ENCODE results near the gene C22orf23. TPM values are rescaled to one million over a fixed set of nuclear protein-coding genes. Genes with fewer than 3 reads are reported as not detected.

Gene C22orf23
- total RNA-seq, 2 experiments from 2014 or later, result not detected

DNA sequence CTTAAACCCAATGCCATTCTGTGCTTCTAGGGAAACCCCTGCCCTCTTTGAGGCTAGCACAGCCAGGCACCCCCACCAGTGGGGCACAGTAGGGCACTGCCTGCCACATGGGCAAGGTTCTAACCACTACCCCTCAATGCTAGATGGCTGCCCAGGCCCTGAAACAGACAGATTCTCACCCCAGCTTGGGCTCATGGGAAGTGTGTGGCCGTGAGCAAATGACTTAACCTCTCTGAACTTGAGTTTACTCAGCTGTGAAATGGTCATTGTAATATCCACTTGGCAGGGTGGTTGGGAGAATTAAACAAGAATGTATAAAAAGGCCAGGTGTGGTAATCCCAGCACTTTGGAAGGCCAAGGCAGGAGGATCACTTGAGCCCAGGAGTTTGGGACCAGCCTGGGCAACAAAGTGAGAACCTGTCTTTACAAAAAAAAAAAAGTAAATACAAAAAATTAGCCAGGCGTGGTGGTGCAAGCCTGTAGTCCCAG is 22.4 kb downstream of the C22orf23 start:
- intact Hi-C loops (cut with micrococcal nuclease), result loop anchor here (5.0 kb wide), 1 partner anchor 114 kb away; no protein-coding TSS in a partner anchor
- Mint-ChIP-seq H3K36me3 (ENCODE audit: low read depth) (peaks cover 2% of the 10 kb centered on the region), H3K4me3 (no peak overlapping the region), H3K27me3 (no peaks in the 10 kb centered on the region), H3K4me1 (ENCODE audit: low read depth) (peaks cover 9% of the 10 kb centered on the region), H3K9me3 (no peaks in the 10 kb centered on the region), H3K27ac (no peak overlapping the region)
- TF ChIP-seq, protein P1, sequence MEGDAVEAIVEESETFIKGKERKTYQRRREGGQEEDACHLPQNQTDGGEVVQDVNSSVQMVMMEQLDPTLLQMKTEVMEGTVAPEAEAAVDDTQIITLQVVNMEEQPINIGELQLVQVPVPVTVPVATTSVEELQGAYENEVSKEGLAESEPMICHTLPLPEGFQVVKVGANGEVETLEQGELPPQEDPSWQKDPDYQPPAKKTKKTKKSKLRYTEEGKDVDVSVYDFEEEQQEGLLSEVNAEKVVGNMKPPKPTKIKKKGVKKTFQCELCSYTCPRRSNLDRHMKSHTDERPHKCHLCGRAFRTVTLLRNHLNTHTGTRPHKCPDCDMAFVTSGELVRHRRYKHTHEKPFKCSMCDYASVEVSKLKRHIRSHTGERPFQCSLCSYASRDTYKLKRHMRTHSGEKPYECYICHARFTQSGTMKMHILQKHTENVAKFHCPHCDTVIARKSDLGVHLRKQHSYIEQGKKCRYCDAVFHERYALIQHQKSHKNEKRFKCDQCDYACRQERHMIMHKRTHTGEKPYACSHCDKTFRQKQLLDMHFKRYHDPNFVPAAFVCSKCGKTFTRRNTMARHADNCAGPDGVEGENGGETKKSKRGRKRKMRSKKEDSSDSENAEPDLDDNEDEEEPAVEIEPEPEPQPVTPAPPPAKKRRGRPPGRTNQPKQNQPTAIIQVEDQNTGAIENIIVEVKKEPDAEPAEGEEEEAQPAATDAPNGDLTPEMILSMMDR (IDR thresholded peaks at IDR 0.05), result no peak
- ChIA-PET CTCF (interaction anchor here (1.4 kb wide), 1 partner anchor 22 kb away, joined by 4 read pairs; the partner anchor contains the start of genes C22orf23 and POLR2F), POLR2A (interaction anchor here (0.8 to 1.0 kb wide), 2 partner anchors 14 to 107 kb away, joined by 3 read pairs; no protein-coding TSS in a partner anchor)
- DNase-seq (no peak), ATAC-seq (no peak)

DNA sequence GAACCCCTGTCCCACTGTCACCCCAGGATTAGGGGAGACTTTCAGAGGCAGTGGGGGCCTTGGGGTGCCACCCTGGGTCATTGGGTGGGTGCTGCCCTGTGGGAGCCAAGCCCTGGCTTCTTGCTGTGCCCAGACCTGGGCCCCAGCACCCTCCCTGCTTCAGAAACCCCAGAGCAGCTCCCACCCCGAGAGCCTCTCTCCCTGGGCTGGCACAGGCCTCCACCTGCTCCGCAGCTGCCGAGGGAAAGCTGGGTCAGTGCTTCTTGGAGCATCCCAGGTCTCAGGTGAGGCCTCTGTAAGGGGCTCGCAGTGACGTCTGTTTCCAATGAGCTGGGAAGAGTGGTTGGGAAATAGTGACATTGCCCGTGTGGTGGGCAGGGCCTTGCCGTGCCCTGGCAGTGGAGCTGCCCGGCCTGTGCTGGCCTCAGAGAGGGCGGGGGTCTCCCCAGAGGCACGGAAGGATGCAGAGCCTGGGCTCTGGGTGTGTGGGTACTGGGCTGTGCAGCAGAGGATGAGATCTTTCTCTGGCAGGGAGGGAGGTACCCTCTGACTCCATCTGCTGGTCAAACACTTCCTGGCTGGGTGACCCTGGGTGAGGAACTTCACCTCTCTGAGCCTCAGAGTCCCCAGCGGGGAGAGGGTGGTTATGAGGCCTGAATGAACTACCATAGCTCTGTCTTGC is 23.0 kb downstream of the C22orf23 start:
- Mint-ChIP-seq H3K27me3 (no peaks in the 10 kb centered on the region), H3K4me3 (no peak overlapping the region), H3K36me3 (ENCODE audit: low read depth) (peaks cover 2% of the 10 kb centered on the region), H3K9me3 (no peaks in the 10 kb centered on the region), H3K4me1 (ENCODE audit: low read depth) (peaks cover 9% of the 10 kb centered on the region), H3K27ac (no peak overlapping the region)
- ChIA-PET POLR2A (interaction anchor here (0.8 to 1.0 kb wide), 2 partner anchors 14 to 106 kb away, joined by 3 read pairs; no protein-coding TSS in a partner anchor), CTCF (interaction anchor here (1.2 to 1.4 kb wide), 2 partner anchors 23 to 113 kb away, joined by 3 to 4 read pairs; partner anchors contain the start of genes C22orf23 and POLR2F)
- ATAC-seq (no peak), DNase-seq (peak; percentile 36)
- intact Hi-C loops (cut with micrococcal nuclease), result loop anchor here (5.0 kb wide), 1 partner anchor 113 kb away; no protein-coding TSS in a partner anchor
- TF ChIP-seq, protein P1 (IDR thresholded peaks at IDR 0.05), result peak; percentile 52

DNA sequence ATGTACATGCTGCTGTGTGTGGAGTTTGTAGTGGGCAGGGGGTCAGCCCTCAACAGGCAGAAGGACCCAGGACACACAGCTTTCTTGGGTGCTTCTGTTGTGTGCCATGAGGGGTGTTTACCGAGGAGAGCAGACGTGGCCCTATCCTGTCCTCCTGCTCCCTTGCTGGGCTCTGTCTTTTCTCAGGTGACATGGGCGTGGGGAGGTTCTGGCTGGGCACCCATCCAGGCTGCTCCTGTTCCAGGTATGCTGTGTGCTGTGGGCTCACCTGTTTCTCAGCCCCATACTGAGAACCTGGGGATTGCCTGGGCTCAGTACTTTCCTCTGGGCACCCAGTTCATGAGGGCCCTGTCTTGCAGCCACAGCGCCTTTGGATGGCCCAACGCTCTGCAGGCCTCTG is 24.0 kb downstream of the C22orf23 start:
- ChIA-PET CTCF (interaction anchor here (1.2 kb wide), 1 partner anchor 112 kb away, joined by 3 read pairs; no protein-coding TSS in a partner anchor), POLR2A (no interaction called here)
- no peaks in the 10 kb centered on the region for H3K9me3 Mint-ChIP-seq
- DNase-seq (no peak), ATAC-seq (no peak)
- peaks cover 9% of the 10 kb centered on the region for H3K4me1 Mint-ChIP-seq (ENCODE audit: low read depth)
- H3K27ac Mint-ChIP-seq, result no peak overlapping the region
- H3K36me3 Mint-ChIP-seq (ENCODE audit: low read depth), result peaks cover 2% of the 10 kb centered on the region
- TF ChIP-seq, protein P1 (IDR thresholded peaks at IDR 0.05), result no peak
- intact Hi-C loops (cut with micrococcal nuclease), result no loop called here
- H3K4me3 Mint-ChIP-seq, result no peak overlapping the region
- no peaks in the 10 kb centered on the region for H3K27me3 Mint-ChIP-seq

DNA sequence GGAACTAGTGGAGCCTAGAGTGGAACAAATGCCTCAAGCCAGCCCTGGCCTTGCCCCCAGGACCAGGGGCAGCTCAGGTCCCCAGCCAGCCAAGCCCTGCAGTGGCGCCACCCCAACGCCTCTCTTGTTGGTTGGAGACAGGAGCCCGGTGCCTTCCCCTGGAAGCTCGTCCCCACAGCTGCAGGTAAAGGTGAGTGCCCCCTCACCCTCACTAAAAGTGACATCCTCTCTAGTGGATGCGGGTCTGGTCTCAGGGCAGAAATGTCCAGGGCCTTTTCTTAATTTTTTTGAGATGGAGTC is 25.8 kb downstream of the C22orf23 start:
- intact Hi-C loops (cut with micrococcal nuclease), result no loop called here
- DNase-seq (no peak), ATAC-seq (no peak)
- Mint-ChIP-seq H3K36me3 (ENCODE audit: low read depth) (no peaks in the 10 kb centered on the region), H3K4me3 (no peak overlapping the region), H3K9me3 (no peaks in the 10 kb centered on the region), H3K27me3 (no peaks in the 10 kb centered on the region), H3K27ac (no peak overlapping the region), H3K4me1 (ENCODE audit: low read depth) (no peaks in the 10 kb centered on the region)
- TF ChIP-seq, protein P1 (IDR thresholded peaks at IDR 0.05), result no peak
- ChIA-PET CTCF (no interaction called here), POLR2A (interaction anchor here (1.2 kb wide), 1 partner anchor 22 kb away, joined by 3 read pairs; no protein-coding TSS in a partner anchor)

Data from activated CD8-positive, alpha-beta T cell treated with anti-CD3 and anti-CD28 coated beads for 36 hours (primary cell).